ENCODE results near the gene DCUN1D4.

Gene DCUN1D4

GRCh38 chr4:51843309-51844152 lies 578 bp downstream of the DCUN1D4 start:
- Histone ChIP-seq H3K4me3 (replicated peaks; ENCODE audit: low read depth, low read length) (peak overlapping the region; percentile 91), H3K27me3 (replicated peaks; ENCODE audit: control insufficient read depth, insufficient read depth, low read length) (no peaks in the 10 kb centered on the region), H3K36me3 (ENCODE audit: control insufficient read depth, insufficient read depth, low read length) (no peaks in the 10 kb centered on the region)
- DNase-seq (ENCODE audit: extremely low read depth, insufficient read length) = no peak
- TF ChIP-seq, protein P1, sequence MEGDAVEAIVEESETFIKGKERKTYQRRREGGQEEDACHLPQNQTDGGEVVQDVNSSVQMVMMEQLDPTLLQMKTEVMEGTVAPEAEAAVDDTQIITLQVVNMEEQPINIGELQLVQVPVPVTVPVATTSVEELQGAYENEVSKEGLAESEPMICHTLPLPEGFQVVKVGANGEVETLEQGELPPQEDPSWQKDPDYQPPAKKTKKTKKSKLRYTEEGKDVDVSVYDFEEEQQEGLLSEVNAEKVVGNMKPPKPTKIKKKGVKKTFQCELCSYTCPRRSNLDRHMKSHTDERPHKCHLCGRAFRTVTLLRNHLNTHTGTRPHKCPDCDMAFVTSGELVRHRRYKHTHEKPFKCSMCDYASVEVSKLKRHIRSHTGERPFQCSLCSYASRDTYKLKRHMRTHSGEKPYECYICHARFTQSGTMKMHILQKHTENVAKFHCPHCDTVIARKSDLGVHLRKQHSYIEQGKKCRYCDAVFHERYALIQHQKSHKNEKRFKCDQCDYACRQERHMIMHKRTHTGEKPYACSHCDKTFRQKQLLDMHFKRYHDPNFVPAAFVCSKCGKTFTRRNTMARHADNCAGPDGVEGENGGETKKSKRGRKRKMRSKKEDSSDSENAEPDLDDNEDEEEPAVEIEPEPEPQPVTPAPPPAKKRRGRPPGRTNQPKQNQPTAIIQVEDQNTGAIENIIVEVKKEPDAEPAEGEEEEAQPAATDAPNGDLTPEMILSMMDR (IDR thresholded peaks at IDR 0.05; ENCODE audit: insufficient read depth, low read length, poor library complexity, severe bottlenecking) = no peak

GRCh38 chr4:51844153-51845054 lies 1.5 kb downstream of the DCUN1D4 start:
- Histone ChIP-seq H3K27me3 (replicated peaks; ENCODE audit: control insufficient read depth, insufficient read depth, low read length) (no peaks in the 10 kb centered on the region), H3K4me3 (replicated peaks; ENCODE audit: low read depth, low read length) (peak overlapping the region; percentile 91), H3K36me3 (ENCODE audit: control insufficient read depth, insufficient read depth, low read length) (no peaks in the 10 kb centered on the region)
- TF ChIP-seq, protein P1 (IDR thresholded peaks at IDR 0.05; ENCODE audit: insufficient read depth, low read length, poor library complexity, severe bottlenecking) = no peak
- peak; percentile 90 for DNase-seq (ENCODE audit: extremely low read depth, insufficient read length)

- no peaks in the 10 kb centered on the region; the same call in 1 of the 2 replicates for H3K36me3 ChIP-seq (ENCODE audit: control insufficient read depth, insufficient read depth, low read length)
- H3K4me3 ChIP-seq (replicated peaks; ENCODE audit: low read depth, low read length) = peak overlapping the region; percentile 91
- H3K27me3 ChIP-seq (replicated peaks; ENCODE audit: control insufficient read depth, insufficient read depth, low read length) = no peaks in the 10 kb centered on the region
- DNase-seq (ENCODE audit: extremely low read depth, insufficient read length) = no peak
- TF ChIP-seq, protein P1 (IDR thresholded peaks at IDR 0.05; ENCODE audit: insufficient read depth, low read length, poor library complexity, severe bottlenecking) = no peak
Observed at GRCh38 chr4:51845055-51845426, 2.1 kb downstream of the DCUN1D4 start.

DNA sequence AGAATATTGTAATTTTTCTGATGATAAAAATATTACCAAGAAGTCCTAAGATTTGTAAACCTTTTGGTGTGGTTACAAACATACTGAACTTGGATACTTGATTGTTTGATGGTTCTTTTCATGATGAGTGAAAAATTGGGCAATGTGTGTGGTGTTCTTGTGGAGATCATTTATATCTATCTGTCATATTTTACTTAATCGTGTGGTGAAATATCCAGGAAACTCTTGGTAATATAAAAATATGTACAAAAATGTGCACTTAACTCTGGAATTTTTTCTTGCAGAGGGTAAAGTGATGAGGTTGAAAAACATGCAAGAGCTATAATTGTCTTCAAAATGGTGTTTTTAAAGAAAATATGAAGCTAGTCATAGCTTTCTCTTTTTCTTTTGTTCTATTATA lies 2.8 kb downstream of the DCUN1D4 start:
- H3K27me3 ChIP-seq (replicated peaks; ENCODE audit: control insufficient read depth, insufficient read depth, low read length) = no peaks in the 10 kb centered on the region
- DNase-seq (ENCODE audit: extremely low read depth, insufficient read length) = no peak
- H3K4me3 ChIP-seq (replicated peaks; ENCODE audit: low read depth, low read length) = no peak overlapping the region
- no peaks in the 10 kb centered on the region; the same call in 1 of the 2 replicates for H3K36me3 ChIP-seq (ENCODE audit: control insufficient read depth, insufficient read depth, low read length)
- TF ChIP-seq, protein P1 (IDR thresholded peaks at IDR 0.05; ENCODE audit: insufficient read depth, low read length, poor library complexity, severe bottlenecking) = no peak

GRCh38 chr4:51849430-51849829 lies 6.5 kb downstream of the DCUN1D4 start:
- TF ChIP-seq, protein P1 (IDR thresholded peaks at IDR 0.05; ENCODE audit: insufficient read depth, low read length, poor library complexity, severe bottlenecking) = no peak
- Histone ChIP-seq H3K36me3 (ENCODE audit: control insufficient read depth, insufficient read depth, low read length) (no peaks in the 10 kb centered on the region; the same call in 1 of the 2 replicates), H3K27me3 (replicated peaks; ENCODE audit: control insufficient read depth, insufficient read depth, low read length) (no peaks in the 10 kb centered on the region), H3K4me3 (replicated peaks; ENCODE audit: low read depth, low read length) (no peak overlapping the region)
- DNase-seq (ENCODE audit: extremely low read depth, insufficient read length) = no peak
